Stimulated activated CD8-positive, alpha-beta memory T cell treated with anti-CD3 and anti-CD28 coated beads, Interleukin-2, amount 100 ng/mL, for 48 hours (primary cell): ENCODE results near the gene CFAP161.
"Not testable (repeated sequence)": the region's sequence is repeated elsewhere in the genome, so short reads cannot be mapped to it uniquely, and the experiment has no call there.

ENCODE experiments used
- DNase-seq, 2 donors: peaks; one replicate each; pipeline ENCODE4 v3.0.0-alpha.2; 2020; ENCODE audit warnings: low read depth in 2 of 2

CFAP161 gene

DNA sequence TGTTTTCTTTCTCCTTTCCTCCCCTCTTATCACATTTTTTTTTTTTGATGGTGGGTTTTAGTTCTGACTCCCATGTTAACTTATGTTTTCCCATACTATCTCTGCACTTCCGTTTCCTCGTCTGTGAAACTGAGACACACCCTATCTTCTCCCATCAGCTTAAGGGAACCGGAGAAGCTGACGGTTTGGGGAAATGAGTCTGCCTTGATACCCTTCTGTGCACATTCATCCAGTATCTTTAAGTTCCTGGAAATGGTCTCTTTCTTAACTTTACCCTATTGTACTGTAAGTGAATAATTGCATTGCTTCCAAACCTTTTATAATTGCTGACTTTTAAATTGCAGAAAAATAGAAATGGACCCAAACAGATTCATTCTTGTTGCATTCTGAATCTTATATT, 26.2 kb upstream of the CFAP161 start:
- no peak for DNase-seq

DNA sequence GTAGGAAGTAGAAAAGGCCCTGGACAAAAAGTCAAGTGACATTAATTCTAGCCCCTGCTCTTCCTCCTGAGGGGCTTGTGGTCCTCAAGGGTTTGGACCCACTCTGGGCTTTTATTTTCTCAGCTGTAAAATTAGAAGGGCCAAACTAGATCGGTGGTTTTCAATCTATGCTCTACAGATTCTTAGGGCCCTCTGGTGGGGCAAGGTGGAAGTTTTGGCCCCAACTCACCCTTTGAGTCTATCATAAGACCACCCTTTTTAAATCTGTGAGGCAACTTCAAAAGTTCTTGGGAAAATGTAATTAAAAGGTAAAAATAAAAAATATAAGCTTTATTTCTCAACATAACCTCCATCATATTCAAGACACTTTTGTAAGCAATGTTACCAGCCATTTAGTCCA, 25.6 kb upstream of the CFAP161 start:
- no peak for DNase-seq

DNA sequence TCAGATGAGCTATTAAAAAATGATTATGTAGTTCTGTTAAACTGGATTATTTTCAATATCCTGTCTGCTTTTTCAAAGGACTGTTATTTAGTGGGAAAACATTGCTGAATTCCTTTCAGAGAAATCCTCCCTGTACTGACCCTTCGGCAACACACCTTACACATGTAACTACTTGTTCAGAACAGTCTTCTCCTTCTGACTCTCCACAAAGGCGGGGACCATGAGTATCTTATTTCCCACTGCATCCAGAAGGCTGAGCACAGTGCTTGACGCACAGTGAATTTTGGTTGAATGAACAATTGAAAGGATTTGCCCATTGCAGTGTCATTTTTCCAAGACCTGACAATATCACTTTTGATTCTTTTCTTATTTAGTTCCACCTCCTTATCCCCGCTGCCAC, 23.1 kb upstream of the CFAP161 start:
- no peak for DNase-seq

DNA sequence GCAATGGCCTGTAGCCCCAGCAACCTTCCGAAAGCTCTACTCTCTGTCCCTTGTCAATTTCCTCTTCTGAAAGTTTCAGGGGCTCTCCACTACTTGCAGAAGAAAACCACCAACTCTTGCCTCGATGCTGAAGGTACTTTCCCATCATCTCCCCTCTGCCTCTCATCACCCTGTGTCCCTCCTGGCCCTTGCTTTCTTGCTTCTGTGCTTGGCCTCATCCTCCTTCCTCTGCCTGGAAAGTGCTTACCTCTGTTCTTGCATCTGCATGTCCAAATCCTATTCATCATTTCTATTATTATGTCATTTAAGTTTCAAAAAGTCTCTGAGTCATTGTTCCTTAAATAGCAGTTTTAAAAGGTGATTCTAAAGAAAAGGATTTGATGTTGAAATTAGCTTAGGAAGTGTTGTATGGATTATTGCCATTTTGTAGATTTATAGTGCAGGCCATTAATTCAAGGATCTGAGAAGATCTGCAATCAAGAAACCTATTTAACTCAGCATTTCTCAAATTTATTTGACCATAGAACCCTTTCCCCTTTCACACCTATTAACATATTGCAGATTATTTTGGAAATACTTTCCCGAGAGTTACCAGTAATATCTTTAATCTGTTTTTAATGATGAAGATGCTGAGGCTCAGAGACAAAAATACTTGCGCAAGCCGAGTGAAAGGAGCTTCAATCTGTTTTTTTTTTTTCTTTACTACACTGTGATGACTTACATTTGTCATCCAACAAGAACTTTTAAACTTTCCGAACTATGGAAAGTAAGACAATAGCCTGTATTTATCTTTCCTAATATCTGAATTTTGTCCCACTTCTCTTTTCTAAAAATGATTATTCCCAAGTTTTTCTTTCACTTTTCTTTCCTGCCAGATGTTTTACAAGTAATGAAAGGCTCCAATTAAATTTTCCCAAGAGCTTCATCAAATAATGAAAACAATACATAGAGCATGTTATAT, 22.3 kb upstream of the CFAP161 start:
- DNase-seq = no peak

DNA sequence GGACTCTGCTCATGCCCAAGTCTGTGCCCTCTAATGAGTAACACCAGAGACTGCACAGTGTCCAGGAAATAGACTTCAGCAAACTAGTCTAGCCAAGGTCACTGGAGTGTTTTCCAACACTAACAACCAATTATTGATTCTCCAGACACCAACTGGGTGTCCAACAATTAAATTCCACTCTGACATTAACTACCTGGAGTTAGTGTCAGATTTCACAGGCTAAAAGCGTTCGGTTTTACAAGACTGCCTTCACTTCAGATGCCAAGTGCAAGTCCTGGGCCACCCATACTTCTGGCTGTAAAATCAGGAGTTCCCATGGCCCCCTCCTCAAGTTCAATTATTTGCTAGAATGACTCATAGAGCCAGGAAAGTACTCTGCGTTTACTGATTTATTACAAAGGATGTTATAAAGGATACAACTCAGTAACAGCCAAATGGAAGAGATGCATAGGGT, 20.8 kb upstream of the CFAP161 start:
- DNase-seq = no peak

DNA sequence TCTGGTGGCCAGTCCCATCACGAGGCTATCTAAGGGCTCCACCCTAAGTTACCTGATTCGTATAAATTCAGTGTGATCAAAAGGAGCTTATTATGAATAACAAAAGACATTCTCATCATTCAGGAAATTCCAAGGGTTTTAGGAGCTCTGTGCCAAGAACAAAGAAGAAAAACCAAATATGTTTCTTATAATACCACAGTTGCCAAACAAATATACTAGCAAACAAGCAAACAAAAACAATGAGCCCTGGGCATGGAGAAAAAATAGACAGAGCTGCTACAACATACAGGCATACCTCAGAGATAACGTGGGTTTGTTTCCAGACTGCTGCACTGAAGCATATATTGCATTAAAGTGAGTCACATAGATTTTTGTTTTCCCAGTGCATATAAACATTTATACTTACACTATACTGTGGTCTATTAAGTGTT, 20.2 kb upstream of the CFAP161 start:
- no peak for DNase-seq

DNA sequence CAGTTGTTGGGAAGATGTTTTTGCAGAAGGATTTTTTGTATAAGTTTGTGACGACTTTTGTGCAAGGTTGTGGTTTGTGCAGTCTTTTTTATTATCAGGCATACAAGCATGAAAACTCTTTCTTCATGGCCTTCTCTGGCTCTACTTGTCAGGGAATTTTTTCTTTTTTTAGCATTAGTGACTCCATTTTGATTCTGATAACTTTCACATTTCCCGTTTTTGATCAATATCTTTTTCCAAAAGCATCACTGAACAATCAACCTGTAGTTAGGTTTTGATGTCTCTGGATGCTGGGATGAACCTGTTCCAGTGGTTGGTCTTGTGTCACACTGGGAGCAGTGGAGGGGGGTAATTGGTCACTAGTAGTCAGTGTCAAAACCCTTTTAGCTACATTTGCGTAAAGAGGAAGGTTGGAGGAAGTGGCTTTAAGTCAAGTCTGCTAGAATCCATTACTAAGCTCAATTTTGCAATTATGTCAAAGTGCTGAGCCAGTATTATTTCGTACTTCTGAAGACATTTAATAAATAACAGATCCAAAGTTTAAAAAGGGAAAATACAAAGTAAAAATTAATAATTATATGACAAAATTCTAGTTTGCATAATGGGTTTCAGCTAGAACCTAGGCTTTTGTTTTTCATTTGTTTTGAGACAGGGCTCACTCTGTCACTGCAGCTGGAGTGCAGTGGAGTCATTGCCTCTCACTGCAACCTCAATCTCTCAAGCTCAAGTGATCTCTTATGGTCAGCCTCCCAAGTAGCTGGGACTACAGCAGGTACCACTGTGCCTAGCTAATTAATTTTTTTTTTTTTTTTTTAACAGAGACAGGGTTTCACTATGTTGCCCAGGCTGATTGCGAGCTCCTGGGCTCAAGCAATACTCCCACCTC, 18.8 kb upstream of the CFAP161 start:
- no peak for DNase-seq

DNA sequence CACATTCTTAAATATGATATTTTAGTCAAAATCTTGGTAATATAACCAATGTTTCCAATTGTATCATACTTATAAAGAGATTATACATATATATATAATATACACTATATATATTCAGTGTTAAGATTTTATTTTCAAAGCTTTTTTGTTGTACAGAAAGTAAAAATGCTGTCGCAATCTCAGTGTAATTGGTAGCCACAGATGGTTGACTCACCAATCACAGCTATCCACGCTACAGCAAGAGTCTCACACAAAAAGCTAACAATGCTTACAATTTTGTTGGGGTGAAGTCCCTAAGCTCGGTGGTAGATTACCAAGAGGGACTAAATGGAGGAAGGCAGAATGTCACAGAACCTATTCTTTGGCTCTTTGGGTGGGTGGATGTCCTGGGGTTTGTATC, 16.9 kb upstream of the CFAP161 start:
- no peak for DNase-seq

DNA sequence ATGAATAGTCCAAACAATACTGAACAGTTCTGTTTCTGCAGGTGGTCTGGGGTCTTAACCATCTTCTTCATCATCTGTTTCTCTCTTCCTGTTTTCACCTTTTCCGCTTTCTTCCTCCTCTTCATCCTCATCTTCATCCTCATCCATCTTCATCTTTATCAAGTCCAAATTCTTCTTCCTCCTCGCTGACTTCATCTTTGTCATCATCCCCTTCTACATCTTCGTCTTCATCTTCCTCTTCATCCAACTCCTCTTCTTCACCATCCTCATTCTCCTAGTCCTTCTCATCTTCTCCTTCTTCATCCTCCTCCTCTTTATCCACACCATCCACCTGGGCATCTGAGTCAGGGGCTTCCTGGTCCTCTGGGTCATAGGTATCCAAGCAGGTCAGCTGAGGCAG, 16.5 kb upstream of the CFAP161 start:
- no peak for DNase-seq

DNA sequence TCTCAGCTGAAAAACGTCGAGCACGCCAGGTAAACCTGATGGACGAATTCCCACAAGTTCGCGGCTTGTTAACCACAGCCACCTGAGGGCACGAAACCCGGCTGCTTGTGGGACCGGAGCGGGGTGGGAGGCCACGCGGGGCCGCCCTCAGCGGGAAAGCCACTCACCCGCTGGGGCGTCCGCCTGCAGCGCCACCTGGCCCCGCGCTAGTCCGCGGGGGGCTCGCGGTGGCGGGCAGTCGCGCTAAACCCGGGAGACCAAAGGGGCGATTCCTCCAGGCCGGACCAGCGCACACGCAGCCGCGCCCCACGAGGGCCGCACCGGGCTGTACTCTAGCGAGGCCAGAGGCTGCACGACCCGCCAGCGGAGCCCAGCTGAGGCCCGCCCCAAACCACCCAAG, 15.7 kb upstream of the CFAP161 start:
- no peak for DNase-seq

DNA sequence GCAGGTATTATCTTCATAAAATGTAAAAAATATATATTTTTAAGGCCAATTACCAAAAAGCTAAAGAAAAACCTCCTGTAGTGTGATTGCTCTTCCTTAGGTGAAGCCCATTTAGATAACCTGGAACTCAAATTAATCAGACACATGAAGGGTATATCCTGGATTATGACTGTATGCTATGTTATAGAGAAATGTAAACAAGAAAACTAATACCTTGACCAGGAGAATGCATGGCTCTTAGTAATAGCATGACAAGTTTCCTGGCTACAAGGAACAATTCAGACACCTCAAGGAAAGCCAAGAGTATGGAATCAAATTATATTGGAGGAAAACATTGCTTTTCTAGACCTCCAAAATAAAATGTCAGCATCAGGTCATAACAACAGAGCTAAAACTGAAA, 14.0 kb upstream of the CFAP161 start:
- no peak for DNase-seq

DNA sequence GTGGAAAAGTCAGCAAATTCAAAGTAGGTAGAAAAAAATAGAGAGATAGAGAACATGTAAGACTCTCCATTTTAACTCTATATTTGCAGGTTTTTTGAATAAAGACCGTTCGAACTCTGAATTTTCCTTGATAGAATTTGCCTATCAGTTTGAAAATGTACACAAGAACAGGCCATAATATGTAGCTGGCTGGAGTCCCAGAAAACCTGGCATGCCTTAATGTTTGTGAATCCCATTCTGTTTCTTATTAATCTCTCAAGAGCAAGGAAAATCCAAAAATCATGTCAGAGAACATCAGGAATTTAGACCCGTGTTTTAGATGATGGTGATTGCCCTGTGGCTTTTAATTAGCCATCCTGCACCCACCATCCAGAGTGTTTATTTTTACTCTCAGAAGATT, 7.2 kb upstream of the CFAP161 start:
- DNase-seq = no peak

DNA sequence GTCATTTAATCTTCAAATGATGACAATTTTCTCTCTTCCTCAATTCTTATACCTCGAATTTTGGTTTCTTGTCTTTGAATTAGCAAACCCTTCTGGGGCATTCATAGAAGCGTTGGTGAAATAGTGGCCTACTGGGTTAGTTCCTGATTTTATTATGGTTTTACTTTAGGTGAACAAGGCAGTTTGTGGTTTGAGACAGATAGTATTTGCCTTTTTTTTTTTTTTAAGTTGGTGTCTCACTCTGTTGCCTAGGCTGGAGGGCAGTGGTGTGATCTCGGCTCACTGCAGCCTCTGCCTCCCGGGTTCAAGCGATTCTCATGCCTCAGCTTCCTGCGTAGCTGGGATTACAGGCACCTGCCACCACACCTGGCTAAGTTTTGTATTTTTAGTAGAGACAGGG, 7.4 kb downstream of the CFAP161 start:
- DNase-seq = not testable (repeated sequence)

DNA sequence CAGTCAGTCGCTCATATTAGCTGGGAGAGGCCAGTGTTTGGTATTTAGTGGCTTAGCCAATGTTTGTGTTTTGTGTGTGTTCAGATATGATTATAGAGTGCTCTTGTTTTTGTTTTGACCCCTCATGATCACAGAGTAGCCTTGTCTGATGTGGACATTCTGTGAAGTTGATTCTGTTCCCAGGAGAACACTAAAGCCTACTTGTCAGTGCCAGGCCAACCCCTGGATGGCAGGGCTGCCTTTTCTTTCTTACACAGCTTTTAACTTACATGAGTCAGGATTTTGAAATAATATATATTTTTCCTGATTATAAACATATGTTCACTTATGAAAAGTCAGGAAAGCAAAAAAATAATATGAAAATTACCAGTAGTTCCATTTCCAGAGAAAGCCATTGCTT, 11.9 kb downstream of the CFAP161 start:
- DNase-seq = no peak

DNA sequence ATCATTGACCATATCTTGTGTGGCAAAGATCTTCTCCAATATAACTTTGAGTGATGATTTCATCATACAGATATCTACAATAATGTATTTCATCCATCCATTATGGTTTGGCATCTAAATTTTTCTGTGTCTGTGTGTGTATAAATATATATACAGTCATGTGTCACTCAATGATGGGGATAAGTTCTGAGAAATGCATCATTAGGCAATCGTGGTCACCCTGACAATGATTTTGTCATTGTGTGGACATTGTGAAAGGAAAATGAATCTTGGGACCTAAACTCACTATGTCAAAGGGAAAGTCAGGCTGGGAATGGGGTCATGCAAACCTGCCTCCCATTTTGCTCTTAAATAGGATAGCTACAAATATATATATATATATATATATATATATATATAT, 12.4 kb downstream of the CFAP161 start:
- DNase-seq = no peak

DNA sequence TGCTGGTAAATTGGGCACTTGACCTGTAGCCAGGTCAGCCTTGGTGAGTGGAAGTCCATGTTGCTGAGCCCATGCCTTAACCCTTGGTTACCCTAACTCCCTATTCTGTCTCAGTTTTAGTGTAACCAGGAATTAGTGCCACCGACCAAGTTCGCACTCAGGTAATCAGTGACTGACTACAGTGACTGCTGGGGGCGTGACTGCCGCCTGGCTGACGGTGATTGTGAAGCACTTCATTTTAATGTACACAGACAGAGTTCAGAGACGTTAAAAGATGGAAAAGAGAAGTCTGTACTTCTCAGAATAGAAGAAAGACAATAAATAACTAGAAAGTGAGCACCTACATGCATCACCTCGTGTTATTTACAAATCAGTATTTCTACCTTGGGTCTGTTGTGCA, 17.3 kb downstream of the CFAP161 start:
- DNase-seq = no peak

DNA sequence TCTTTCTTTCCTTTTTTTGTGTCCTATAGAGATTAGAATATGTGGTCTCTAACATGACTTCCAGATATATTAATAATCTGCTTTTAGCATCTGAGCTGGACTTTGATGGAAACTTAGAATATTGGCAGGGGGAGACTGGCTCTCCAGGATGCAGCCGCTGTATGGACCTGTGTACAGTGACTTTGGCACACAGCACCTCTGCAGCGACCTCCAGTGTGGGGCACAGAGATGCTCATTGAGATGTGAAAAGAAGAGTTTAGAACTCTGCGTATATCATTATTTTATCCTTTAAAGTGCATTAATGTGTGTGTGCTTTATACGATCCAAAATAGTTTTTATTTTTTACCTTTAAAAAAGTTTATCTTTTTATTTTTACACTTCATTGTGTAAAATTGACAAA, 18.3 kb downstream of the CFAP161 start:
- no peak for DNase-seq

DNA sequence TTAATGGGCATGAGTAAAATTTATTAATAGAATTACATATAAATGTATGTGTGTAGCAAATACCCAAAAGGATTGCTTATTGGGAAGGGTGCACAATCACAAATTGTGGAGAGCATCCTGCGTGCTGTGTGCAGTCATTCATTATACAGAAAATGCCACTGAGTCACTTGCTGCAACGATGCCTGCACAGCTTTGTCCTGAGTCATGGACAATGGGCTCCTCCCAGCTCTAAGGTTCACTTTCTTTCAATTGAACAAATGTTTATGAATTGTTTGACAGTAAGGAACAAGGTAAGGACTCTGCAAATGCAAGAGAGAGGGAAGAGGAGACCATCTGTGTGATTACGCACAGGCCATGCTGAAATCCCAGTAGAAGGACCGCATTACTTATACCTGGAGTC, 18.7 kb downstream of the CFAP161 start:
- DNase-seq = no peak

DNA sequence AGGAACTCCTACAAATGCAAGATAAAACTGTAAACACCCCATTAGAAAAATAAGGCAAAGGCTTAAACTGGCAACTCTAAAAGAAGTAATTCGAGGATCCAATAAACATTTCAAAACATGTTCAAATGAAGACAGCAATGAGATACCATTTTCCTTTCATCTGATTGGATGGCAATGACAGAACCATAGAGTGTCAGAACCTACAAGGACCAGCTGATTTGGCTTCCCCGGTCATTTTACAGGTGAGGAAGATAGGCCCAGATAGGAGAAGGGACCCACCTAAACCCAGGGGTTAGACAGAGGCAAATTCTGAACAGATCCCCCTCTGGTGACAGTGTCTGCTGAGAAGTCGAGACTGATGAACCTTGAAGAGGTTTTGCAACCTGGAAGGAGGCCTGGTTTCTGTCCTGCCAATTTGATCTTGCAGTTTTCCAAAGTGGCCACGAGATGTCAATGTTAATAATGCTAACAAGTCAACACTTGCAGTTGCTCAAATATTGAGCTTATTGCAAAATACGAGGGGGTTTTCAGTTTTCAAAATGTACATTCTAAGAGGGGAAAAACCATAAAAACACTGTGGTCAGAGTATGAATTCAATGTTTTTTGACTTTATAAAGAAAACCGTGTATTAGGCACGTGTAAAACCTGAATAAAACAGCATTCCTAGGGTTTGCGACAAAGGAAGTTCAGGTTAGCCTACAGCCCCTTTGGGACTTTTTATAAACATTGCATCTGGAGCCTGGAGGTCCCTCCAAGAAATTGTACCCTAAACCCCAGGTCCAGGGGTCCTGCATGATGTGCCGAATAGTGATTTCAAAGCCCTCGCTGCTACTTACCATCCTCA, 21.5 kb downstream of the CFAP161 start:
- no peak for DNase-seq

DNA sequence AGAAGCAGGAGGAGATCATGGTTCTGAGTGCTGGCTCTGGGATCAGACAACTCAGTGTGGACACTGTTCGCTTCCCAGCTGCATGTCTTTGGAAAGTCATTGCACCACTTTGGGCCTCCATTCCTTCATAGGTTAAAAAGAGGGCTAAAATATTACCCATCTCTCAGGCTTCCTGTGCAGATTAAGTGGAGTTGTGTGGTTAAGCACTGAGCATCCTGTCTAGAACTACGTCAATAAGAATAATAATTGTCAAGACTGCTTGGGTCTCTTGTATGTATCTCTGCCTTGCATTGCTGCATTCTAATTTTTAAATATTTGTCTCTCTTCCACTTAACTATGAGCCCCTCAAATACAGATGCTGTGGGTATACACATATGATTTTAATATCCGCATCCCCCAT, 22.3 kb downstream of the CFAP161 start:
- no peak for DNase-seq

DNA sequence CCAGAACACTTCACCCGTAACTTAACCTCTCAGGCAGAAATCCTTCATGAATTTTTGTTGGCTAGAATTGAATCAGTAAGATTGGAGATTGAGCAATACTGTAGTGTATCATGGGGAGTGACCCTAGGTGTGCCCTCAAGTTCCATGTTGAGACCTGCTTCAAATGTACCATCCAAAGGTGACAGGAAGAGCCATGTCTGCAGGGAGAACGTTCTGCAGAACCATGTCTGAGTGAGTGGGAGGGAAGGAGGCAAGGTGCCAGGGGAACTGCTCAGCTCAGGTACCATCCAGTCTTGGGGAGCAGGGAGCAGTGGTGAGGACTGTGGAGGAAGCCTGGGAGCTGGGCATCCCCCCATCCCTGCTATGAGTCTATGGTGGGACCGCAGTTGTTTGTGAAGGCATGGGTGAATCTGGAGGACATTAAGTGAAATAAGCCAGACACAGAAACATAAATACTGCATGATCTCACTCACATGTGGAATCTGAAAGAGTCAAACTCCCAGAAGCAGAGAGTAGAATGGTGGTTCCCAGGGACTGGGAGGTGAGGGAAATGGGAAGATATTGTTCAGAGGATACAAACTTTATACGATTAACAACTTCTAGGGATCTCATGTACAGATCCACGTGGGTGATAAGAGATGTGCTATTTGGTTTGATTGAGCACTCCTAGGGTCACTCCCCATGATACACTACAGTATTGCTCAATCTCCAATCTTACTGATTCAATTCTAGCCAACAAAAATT, 23.3 kb downstream of the CFAP161 start:
- DNase-seq = no peak
